Measurements from ENCODE around the gene GMCL2.

GRCh38 chr5:178136990-178137389 is 50.2 kb downstream of the GMCL2 start:
- no peak for TF ChIP-seq CTCF (conservative IDR thresholded peaks at IDR 0.05; ENCODE audit: low read length)
- TF ChIP-seq EZH2phosphoT487 (IDR thresholded peaks at IDR 0.05; ENCODE audit: borderline replicate concordance, low read depth, low read length), result no peak

All from OCI-LY7 (cell line).